Measurements from ENCODE around the gene OST4. TPM values are rescaled to one million over a fixed set of nuclear protein-coding genes. Genes with fewer than 3 reads are reported as not detected.
A peak's percentile ranks its signal among the peaks of the same experiment; 100 is the strongest.

Gene OST4
- total RNA-seq, 1 donor from 2014 or later, result 248 TPM

- Histone ChIP-seq H3K4me1 (peaks cover 17% of the 10 kb centered on the region), H3K27ac (no peak overlapping the region), H3K4me3 (no peak overlapping the region), H3K9me3 (no peaks in the 10 kb centered on the region), H3K36me3 (no peaks in the 10 kb centered on the region), H3K27me3 (no peaks in the 10 kb centered on the region)
- intact Hi-C loops (cut with DNase I), result loop anchor here (10.0 kb wide), 1 partner anchor 125 kb away; no protein-coding TSS in a partner anchor
- no peak for TF ChIP-seq CTCF (IDR thresholded peaks at IDR 0.05)
- DNase-seq (no peak), ATAC-seq (no peak)
Measured at GRCh38 chr2:27089111-27089954, 17.9 kb upstream of the OST4 start.

- ATAC-seq (no peak), DNase-seq (no peak)
- intact Hi-C loops (cut with DNase I), result loop anchor here (10.0 kb wide), 1 partner anchor 124 kb away; no protein-coding TSS in a partner anchor
- Histone ChIP-seq H3K27ac (no peak overlapping the region), H3K9me3 (no peaks in the 10 kb centered on the region), H3K36me3 (no peaks in the 10 kb centered on the region), H3K27me3 (no peaks in the 10 kb centered on the region), H3K4me3 (no peak overlapping the region), H3K4me1 (peaks cover 17% of the 10 kb centered on the region)
- TF ChIP-seq CTCF (IDR thresholded peaks at IDR 0.05), result no peak
Measured at GRCh38 chr2:27088634-27089033, 17.2 kb upstream of the OST4 start.

- no peak for ATAC-seq
- no peaks in the 10 kb centered on the region for H3K36me3 ChIP-seq
- peaks cover 17% of the 10 kb centered on the region for H3K4me1 ChIP-seq
- DNase-seq, result no peak
- no peak overlapping the region for H3K4me3 ChIP-seq
- TF ChIP-seq CTCF (IDR thresholded peaks at IDR 0.05), result no peak
- H3K9me3 ChIP-seq, result no peaks in the 10 kb centered on the region
- no peaks in the 10 kb centered on the region for H3K27me3 ChIP-seq
- no peak overlapping the region for H3K27ac ChIP-seq
- intact Hi-C loops (cut with DNase I), result loop anchor here (10.0 kb wide), 1 partner anchor 123 kb away; no protein-coding TSS in a partner anchor
Measured at GRCh38 chr2:27087823-27088410, 16.5 kb upstream of the OST4 start.

- H3K36me3 ChIP-seq, result no peaks in the 10 kb centered on the region
- H3K4me3 ChIP-seq, result peak within 1 kb of the TSS; percentile 74
- intact Hi-C loops (cut with DNase I), result loop anchor here (10.0 kb wide), 1 partner anchor 122 kb away; no protein-coding TSS in a partner anchor
- H3K9me3 ChIP-seq, result no peaks in the 10 kb centered on the region
- ATAC-seq (peak; percentile 29), DNase-seq (peak; percentile 85)
- H3K27ac ChIP-seq, result peak within 1 kb of the TSS; percentile 95
- no peaks in the 10 kb centered on the region for H3K27me3 ChIP-seq
- no peak for TF ChIP-seq CTCF (IDR thresholded peaks at IDR 0.05)
- H3K4me1 ChIP-seq, result peaks cover 23% of the 10 kb centered on the region
Measured at GRCh38 chr2:27086724-27087593, 15.5 kb upstream of the OST4 start, which contains the start of gene KHK. Gene KHK (plus strand): TSS chr2:27086772. CDS start chr2:27087260, 488 bp downstream.

- TF ChIP-seq CTCF (IDR thresholded peaks at IDR 0.05), result peak; percentile 91
- Histone ChIP-seq H3K9me3 (no peaks in the 10 kb centered on the region), H3K4me1 (peaks cover 30% of the 10 kb centered on the region), H3K27ac (peak overlapping the region; percentile 95), H3K36me3 (no peaks in the 10 kb centered on the region), H3K4me3 (peak overlapping the region; percentile 74), H3K27me3 (no peaks in the 10 kb centered on the region)
- peak; percentile 99 for DNase-seq
- intact Hi-C loops (cut with DNase I), result loop anchor here (10.0 kb wide), 1 partner anchor 121 kb away; no protein-coding TSS in a partner anchor
- peak; percentile 95 for ATAC-seq
Measured at GRCh38 chr2:27086090-27086723, 14.8 kb upstream of the OST4 start.

Measured in upper lobe of right lung (tissue), 1 donor.